ENCODE results near the gene MRPS15.
"Not testable (repeated sequence)": the region's sequence is repeated elsewhere in the genome, so short reads cannot be mapped to it uniquely, and the experiment has no call there.

MRPS15 gene

DNA sequence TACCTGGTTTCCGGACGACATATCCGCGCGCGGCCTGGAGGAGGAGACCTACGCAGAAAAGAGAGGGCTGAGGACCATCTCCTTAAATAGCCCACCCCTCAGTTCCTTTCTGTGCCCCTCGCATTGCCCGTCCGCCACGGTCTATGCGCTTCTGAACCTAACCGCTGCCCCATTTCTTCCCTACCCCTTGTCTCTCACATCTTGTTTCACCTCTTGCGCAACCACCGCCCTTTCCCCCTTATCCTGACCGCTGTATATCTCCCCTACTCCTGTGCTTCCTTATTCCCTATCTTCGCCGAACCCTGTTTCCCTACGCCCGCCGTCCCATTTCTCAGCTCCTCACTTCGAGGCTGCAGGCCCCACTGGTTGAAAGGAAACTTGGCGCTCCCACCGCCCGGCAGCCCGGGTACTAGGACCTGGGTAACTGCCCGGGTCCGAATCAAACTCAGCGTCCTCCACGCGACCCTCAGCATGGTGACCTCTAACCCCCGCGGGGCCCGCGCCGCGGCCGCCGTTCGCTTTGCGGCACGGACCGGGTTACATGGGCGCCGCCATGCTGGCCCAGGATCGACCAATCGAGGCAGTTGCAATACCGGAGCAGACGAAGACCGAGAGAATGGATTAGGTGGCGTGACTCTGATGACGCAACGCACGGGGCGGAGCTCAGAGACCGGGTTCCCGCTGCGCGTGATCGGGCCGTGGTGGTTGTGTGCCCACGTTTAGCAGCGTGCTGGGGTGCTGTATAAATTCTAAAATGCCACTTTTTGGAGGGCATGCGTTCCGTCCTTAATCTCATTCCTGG lies at the start of gene MRPS15:
Gene MRPS15, minus strand, starts transcription at position 582 of the 802 bp plus-strand sequence. Its CDS starts 109 bp downstream, at position 473.
- DNase-seq (ENCODE audit: extremely low spot score, insufficient read length, low read depth): peak; percentile 94
- FAIRE-seq: peak; percentile 99

DNA sequence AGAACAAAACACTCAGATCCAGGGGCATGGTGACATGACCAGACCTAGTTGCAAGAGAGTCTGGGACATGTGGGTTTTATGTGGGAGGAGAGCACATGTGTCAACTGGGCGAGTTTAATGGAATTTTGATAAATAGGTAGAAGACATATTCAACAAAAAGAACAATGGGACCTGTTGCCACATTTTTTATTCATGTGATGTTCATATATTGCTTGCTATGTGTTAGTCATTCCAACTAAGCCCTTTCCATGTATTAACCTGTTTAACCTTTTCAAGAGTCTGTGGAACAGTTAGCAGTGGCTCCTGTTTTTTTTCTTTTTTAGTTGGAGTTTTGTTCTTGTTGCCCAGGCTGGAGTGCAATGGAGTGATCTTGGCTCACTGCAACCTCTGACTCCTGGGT lies 48.7 kb upstream of the MRPS15 start:
- FAIRE-seq (no peak), DNase-seq (ENCODE audit: extremely low spot score, insufficient read length, low read depth) (no peak)

DNA sequence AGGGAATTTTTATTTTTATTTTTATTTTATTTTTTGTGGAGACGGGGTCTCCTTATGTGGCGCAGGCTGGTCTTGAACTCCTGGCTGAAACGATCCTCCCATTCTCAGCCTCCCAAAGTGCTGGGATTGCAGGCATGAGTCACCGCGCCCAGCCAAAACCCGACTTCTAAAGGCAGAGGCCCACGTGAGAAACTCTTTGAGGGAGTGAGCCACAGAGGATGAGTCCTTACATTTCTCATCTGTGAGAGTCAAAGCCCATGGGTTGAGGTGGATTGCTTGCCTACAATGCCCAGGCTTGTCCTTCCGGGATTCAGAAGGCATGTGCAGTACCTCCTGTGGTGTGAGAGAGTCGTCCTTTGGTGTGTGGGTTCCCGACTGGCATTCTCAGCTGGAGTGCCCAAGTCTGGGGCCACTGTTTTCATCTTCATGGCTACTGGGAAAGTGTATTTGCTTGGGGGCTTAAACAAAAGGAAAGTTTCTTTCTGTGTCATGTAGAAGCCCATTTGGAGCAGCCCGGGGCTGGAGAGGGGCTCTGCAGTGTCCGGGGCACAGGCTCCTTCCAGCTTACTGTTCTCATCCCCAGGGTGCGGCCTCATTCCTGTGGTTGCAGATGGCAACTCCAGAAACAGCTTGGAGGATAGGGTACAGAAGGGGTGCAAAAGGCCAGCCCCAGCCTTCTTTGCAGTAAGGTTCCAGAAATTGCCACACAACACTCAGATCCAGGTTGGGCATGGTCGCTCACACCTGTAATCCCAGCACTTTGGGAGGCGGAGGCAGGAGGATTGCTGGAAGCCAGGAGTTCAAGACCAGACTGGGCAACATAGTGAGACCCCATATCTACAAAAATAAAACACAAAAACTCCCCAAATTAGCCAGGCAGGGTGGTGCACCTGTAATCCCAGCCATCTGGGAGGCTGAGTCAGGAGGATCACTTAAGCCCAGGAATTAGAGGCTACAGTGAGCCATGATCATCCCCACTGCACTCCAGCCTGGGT lies 47.9 kb upstream of the MRPS15 start:
- DNase-seq (ENCODE audit: extremely low spot score, insufficient read length, low read depth) (no peak), FAIRE-seq (no peak)

DNA sequence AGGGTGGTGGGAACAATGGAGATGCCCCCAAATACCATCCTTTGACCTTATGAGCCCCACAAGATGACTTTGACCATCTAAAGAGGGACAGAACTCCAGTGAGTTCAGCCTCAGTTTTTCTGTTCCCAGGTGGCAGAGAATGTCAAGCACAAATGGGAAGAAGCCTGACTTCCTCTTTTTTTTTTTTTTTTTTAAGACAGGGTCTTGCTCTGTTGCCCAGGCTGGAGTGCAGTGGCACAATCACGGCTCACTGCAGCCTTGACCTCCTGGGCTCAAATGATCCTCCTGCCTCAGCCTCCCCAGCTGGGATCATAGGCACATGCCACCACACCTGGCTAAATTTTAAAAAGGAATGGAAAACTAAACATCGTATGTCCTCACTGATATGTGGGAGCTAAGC lies 47.0 kb upstream of the MRPS15 start:
- FAIRE-seq; DNase-seq (ENCODE audit: extremely low spot score, insufficient read length, low read depth): not testable (repeated sequence)

DNA sequence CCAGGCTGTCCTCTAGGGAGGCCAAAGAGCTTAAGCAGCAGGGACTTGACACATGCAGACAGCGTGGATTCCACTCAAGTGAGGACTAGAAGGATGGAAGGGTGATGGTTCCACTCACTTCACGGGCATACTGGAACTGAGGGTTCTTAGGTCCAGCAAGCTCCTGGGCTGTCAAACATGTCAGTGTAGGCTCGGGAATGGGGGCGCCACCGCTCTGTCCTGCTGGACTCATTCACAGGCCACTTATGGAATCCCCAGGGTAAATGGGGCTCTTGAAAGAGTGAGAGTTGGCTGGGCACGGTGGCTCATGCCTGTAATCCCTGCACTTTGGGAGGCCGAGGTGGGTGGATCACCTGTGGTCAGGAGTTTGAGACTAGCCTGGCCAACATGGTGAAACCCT lies 46.2 kb upstream of the MRPS15 start:
- DNase-seq (ENCODE audit: extremely low spot score, insufficient read length, low read depth) (no peak), FAIRE-seq (no peak)

DNA sequence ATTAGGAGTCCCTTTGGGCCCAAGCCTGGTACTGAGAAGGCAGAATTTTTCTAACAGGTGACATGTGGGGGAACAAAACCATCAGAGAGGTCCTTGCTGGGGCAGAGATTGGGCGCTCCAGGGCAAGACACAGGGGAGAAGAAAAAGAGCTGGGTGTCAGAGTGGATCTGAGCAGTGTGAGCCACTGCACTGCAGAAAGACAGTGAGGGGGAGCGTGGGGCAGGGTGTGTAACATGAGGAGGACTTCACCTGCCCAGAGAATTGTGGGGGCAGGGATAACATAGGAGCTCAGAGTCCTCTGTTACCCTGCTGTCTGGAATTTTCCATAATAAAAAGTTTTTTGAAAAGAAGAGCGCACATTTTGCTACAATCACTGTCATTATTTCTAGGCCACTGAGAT lies 44.1 kb upstream of the MRPS15 start:
- FAIRE-seq: no peak
- DNase-seq (ENCODE audit: extremely low spot score, insufficient read length, low read depth): no peak

DNA sequence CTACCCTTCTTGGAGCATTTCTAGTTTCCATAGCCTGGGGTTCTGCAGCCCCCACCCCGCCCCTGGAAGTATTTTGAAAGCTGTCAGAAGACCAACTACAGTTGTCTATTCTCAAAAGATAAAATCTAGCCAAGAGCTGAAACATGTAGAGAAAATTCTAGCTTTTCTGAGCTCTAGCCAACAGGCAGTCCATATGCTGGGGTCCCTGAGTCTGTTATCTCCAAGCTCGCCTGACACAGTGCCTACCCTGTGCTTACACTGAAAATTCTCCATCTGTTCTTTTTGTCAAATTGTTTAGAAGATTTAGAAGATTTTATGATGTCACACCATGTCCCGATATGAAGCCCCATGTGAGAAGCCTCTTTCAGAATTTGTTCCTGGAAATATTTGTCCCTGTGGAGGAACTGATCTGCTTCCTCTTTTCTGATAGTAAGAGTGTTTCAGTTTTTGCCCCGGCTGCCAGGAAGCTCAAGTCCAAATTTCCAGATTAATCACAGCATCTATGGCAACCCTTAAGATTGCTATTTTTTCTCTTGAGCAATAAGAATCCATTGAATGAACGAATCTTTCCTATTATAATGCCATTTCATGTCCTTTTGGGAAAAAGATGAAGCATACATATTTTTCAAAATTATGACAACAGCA lies 42.2 kb upstream of the MRPS15 start:
- no peak for DNase-seq (ENCODE audit: extremely low spot score, insufficient read length, low read depth)
- FAIRE-seq: no peak

DNA sequence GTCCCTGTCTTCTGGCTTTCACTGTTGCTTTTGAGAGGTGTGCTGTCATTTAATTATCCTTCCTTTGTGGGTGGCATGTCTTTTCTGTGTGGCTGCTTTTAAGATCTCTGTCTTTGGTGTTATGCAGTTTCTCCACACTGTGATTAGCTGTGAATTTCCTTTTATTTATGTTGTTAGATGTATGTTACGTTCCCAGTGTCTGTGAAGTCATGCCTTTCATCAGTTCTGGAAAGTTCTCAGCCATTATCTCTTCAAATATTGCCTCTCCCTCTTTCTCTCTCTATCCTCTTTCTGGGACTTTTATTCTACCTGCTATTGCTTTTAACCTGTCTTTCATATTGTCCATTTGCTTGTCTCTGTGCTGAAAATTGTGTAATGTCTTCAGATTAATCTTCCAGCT lies 39.5 kb upstream of the MRPS15 start:
- DNase-seq (ENCODE audit: extremely low spot score, insufficient read length, low read depth) (no peak), FAIRE-seq (no peak)

DNA sequence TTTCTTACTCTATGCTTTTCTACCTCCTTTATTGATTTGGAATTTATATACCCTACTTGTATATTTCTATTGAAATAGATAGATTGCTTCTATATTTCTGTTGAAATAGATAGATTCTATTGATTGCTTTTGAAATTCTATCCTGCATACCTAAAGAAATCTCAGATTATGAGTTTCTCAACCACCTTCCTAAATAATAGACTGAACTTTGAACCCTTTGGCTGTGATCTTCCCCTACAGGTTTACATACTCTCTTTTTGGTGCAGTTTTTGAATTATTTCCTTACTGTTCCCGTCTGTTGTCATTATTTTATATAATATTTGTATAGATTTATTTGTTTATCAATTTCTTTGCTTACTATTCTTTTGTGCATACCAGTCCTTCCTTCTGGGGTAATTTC lies 39.0 kb upstream of the MRPS15 start:
- no peak for DNase-seq (ENCODE audit: extremely low spot score, insufficient read length, low read depth)
- no peak for FAIRE-seq

DNA sequence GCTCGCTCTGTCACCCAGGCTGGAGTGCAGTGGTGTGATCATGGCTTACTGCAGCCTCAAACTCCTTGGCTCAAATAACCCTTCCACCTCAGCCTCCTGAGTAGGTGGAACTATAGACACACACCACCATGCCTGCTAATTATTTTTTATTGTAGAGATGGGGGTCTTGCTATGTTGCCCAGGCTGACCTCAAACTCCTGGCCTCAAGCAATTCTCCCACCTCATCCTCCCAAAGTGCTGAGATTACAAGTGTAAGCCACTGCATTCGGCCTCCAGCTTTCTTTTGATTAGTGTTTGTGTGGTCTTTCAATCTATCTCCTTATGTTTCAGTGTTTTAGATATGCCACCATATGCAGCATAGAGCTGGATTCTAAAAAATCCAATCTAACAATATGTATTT lies 38.4 kb upstream of the MRPS15 start:
- FAIRE-seq (no peak), DNase-seq (ENCODE audit: extremely low spot score, insufficient read length, low read depth) (no peak)

DNA sequence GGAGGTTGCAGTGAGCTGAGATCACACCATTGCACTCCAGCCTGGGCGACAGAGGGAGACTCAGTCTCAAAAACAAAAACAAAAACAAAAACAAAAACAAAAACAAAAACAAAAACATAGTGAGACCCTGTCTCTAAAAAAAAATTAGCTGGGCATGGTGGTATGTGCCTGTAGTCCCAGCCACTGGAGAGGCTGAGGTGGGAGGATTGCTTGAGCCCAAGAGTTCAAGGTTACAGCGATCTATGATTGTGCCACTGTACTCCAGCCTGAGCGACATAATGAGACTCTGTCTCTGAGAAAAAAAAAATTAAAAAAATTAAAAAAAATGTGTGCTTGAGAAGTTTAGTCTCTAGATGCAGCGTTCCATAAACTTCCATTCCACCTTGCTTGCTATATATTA lies 37.7 kb upstream of the MRPS15 start:
- not testable (repeated sequence) for FAIRE-seq; DNase-seq (ENCODE audit: extremely low spot score, insufficient read length, low read depth)

DNA sequence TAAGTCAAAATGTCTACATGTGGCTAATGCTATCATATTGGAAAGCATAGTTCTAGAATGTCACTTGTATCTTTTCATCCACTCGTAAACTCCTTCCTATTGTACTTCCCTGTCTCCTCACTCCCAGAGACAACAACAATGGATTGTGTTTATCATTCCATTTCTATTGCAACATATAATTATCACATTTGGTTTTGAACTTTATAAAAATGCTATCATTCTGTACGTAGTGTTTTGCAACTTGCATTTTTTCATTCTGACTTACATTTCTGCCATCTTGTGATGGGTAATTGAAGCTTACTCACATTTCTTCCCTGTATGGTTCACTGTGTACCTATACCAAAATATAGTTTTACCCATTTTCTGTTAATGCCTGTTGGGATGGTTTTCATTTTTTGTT lies 33.0 kb upstream of the MRPS15 start:
- FAIRE-seq (no peak), DNase-seq (ENCODE audit: extremely low spot score, insufficient read length, low read depth) (no peak)

DNA sequence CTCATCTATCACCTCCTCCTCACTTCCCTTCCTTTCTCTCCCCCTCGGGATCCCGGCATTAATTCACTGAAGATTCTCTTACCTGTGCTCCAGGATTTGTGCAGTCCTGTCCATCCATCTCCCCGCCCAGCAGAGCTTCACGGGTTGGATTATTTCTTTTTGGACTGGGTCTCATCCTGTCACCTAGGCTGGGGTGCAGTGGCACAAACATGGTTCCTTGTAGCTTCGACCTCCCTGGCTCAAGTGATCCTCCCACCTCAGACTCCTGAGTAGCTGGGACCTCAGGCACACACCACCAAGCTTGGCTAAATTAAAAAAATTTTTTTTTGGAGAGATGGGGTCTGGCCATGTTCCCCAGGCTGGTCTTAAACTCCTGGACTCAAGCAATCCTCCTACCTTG lies 30.8 kb upstream of the MRPS15 start:
- DNase-seq (ENCODE audit: extremely low spot score, insufficient read length, low read depth): no peak
- FAIRE-seq: no peak

DNA sequence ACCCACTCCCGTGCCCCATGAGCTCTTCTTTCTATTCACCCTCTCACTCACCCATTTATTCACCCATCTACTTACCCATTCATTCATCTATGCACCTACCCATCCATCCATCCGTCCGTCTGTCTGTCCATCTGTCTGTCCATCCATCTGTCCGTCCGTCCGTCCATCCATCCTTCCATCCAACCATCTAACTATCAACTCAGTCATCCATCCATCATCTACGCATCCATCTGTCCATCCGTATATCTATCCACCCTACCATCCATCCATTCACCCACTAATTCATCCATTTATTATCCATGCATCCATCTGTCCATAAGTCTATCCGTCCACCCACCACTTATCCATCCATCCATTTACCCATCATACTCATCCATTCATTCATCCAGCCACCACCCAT lies 29.3 kb upstream of the MRPS15 start:
- no peak for FAIRE-seq
- DNase-seq (ENCODE audit: extremely low spot score, insufficient read length, low read depth): no peak

DNA sequence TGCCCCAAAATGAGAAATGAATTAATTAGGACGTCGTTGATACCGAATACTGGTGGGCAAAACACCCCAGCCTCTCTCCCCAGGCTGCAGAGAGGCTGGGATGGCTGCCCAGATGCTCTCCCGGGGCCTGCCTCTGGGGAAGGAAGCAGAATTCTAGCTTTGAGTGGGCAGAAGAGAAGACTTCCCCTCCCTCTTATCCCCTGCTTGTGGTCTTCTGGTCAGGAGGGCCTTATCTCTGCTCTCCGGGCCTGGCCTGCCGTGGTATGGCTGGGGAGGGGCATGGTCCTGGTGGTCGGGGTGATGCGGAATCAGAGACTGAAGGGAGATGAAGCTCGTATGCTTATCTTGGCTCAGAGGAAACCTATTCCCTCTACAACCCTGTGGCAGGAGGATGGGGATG lies 28.3 kb upstream of the MRPS15 start:
- FAIRE-seq (no peak), DNase-seq (ENCODE audit: extremely low spot score, insufficient read length, low read depth) (no peak)

DNA sequence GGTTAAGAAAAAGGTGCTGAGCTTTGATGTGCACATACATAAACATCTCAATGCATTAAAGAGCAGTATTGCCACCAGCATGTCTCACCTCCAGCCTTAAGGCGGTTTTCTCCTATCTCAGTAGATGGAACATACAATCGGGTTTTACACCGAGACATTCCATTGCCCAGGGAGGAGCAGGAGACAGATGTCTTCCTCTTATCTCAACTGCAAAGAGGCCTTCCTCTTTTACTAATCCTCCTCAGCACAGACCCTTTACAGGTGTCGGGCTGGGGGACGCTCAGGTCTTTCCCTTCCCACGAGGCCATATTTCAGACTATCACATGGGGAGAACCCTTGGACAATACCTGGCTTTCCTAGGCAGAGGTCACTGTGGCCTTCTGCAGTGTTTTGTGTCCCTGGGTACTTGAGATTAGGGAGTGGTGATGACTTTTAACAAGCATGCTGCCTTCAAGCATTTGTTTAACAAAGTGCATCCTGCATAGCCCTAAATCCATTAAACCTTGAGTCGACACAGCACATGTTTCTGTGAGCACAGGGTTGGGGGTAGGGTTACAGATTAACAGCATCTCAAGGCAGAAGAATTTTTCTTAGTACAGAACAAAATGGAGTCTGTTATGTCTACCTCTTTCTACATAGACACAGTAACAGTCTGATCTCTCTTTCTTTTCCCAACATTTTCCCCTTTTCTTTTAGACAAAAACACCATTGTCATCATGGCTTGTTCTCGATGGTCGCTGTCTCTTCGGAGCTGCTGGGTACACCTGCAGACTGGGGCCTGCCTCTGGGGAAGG lies 25.3 kb upstream of the MRPS15 start:
- not testable (repeated sequence) for FAIRE-seq; DNase-seq (ENCODE audit: extremely low spot score, insufficient read length, low read depth)

DNA sequence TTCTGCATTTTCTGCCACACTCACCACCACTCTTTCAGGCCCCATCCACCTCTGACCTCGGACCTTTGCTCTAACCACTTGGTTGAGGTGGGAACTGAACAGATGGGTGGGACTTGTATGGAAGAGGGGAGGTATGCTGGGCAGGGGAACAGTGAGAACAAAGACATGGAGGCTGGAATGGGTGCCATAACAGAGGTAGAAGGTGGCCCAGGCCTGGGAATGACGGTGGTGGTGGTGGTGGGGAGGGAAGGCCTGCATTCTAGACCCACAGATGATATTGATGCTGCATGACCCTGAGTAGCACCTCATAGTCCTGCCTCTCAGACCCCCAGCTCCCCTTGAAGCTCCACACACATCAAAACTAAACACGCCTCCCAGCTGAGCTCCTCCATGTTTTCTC lies 23.7 kb upstream of the MRPS15 start:
- no peak for FAIRE-seq
- no peak for DNase-seq (ENCODE audit: extremely low spot score, insufficient read length, low read depth)

DNA sequence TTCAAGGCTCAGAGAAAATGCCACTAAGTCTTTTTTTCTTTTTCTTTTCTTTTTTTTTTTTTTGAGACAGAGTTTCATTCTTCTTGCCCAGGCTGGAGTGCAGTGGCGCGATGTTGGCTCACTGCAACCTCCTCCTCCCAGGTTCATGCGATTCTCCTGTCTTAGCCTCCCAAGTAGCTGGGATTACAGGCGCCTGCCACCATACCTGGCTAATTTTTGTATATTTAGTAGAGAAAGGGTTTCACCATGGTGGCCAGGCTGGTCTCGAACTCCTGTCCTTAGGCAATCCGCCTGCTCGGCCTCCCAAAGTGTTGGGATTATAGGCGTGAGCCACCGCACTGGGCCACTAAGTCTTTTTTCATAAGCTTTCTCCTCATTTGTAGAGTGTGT lies 23.1 kb upstream of the MRPS15 start:
- not testable (repeated sequence) for FAIRE-seq; DNase-seq (ENCODE audit: extremely low spot score, insufficient read length, low read depth)

DNA sequence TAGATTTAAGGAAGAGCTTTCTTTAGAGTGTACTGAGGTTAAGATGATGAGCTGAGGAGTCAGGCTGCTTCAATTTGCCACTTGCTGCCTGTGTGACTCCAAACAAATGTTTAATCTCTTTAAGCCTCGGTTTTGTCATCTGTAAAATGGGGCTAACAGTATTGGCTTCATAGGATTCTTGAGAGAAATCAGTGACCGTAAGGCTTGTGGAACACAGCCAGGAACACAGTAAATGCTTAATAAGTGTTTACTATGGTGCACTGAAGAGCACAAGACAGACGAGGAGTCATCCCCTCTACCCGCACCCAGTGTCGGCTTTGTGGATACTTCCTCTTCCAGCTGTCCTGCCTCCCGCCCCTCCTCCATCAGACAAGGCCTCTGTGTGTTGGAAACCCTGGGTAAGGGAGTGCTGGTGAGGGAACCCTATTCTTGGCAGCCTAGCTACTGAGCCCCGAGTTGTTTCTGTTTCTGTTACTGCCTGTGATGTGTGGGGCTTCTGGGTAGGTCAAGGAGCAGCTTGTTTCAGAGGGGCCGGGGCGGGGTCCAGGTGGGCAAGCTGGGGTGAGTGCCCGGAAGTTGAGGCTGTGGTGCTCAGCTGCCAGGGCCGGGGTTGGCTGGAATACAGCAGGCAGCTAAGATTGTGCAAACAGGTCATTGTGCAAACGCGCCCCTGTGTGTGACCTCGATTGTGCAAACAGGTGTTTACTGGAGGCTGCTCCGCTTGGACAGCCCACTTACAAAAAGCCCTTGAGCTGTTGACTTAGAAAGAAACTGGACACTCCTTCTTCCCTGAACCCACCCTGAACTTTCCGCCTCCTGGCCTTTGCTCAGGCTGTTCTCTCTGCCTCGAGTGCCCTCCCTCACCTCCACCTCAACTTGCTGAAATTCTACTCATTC lies 22.5 kb upstream of the MRPS15 start:
- no peak for DNase-seq (ENCODE audit: extremely low spot score, insufficient read length, low read depth)
- peak; percentile 12 for FAIRE-seq
